NAMALWA (cell line): ENCODE results near the gene TNS2.
A peak's percentile ranks its signal among the peaks of the same experiment; 100 is the strongest.

ENCODE experiments used
- DNase-seq: peaks from one replicate; pipeline ENCODE4 v3.0.0-alpha.2; 2015; ENCODE audit warnings: low spot score

TNS2 gene

GRCh38 chr12:53042607-53043454 lies 7.0 kb upstream of the TNS2 start:
- peak; percentile 42 for DNase-seq

GRCh38 chr12:53044052-53044581 lies 5.7 kb upstream of the TNS2 start:
- peak; percentile 34 for DNase-seq

- no peak for DNase-seq
These were observed 4.8 kb upstream of the TNS2 start for GRCh38 chr12:53044896-53045695.

GRCh38 chr12:53045696-53046045 lies 4.2 kb upstream of the TNS2 start:
- no peak for DNase-seq

GRCh38 chr12:53046655-53047220 lies 3.1 kb upstream of the TNS2 start:
- DNase-seq, result peak; percentile 60

GRCh38 chr12:53047221-53048032 lies 2.4 kb upstream of the TNS2 start:
- DNase-seq, result peak; percentile 76

GRCh38 chr12:53048033-53048779 lies 1.7 kb upstream of the TNS2 start:
- peak; percentile 29 for DNase-seq

- no peak for DNase-seq
These were observed 974 bp upstream of the TNS2 start for GRCh38 chr12:53048780-53049401.

GRCh38 chr12:53050426-53051057 lies 677 bp downstream of the TNS2 start:
- DNase-seq, result no peak

GRCh38 chr12:53051058-53051880 lies 1.4 kb downstream of the TNS2 start:
- DNase-seq, result peak; percentile 59

GRCh38 chr12:53051881-53052412 lies 2.1 kb downstream of the TNS2 start:
- no peak for DNase-seq

- DNase-seq, result no peak
These were observed 2.8 kb downstream of the TNS2 start for GRCh38 chr12:53052419-53053217.

- DNase-seq, result peak; percentile 76
These were observed 3.6 kb downstream of the TNS2 start for GRCh38 chr12:53053218-53054111.

- DNase-seq, result peak; percentile 98
These were observed 4.4 kb downstream of the TNS2 start for GRCh38 chr12:53054112-53054878.

- no peak for DNase-seq
These were observed 5.8 kb downstream of the TNS2 start for GRCh38 chr12:53055471-53056266.
